ENCODE measurements around the gene CEP78.

The CEP78 gene

GRCh38 chr9:78234810-78235209 is 1.1 kb upstream of the CEP78 start:
- no peak for DNase-seq (ENCODE audit: low spot score)
- TF ChIP-seq CTCF (IDR thresholded peaks at IDR 0.05; ENCODE audit: extremely low read depth, insufficient read depth, missing control alignments): no peak
- in situ Hi-C loops (cut with MboI; ENCODE audit: low pct_unique_long_range_greater_than_20kb, low sequenced_read_pairs, unreplicated experiment): no loop called here

GRCh38 chr9:78235256-78235761 is 566 bp upstream of the CEP78 start:
- in situ Hi-C loops (cut with MboI; ENCODE audit: low pct_unique_long_range_greater_than_20kb, low sequenced_read_pairs, unreplicated experiment): no loop called here
- TF ChIP-seq CTCF (IDR thresholded peaks at IDR 0.05; ENCODE audit: extremely low read depth, insufficient read depth, missing control alignments): no peak
- peak; percentile 23 for DNase-seq (ENCODE audit: low spot score)

GRCh38 chr9:78236551-78236910 is 656 bp downstream of the CEP78 start:
- in situ Hi-C loops (cut with MboI; ENCODE audit: low pct_unique_long_range_greater_than_20kb, low sequenced_read_pairs, unreplicated experiment): no loop called here
- no peak for DNase-seq (ENCODE audit: low spot score)
- TF ChIP-seq CTCF (IDR thresholded peaks at IDR 0.05; ENCODE audit: extremely low read depth, insufficient read depth, missing control alignments): no peak

- in situ Hi-C loops (cut with MboI; ENCODE audit: low pct_unique_long_range_greater_than_20kb, low sequenced_read_pairs, unreplicated experiment): no loop called here
- no peak for TF ChIP-seq CTCF (IDR thresholded peaks at IDR 0.05; ENCODE audit: extremely low read depth, insufficient read depth, missing control alignments)
- DNase-seq (ENCODE audit: low spot score): no peak
These were observed 2.5 kb downstream of the CEP78 start for GRCh38 chr9:78238046-78239038.

GRCh38 chr9:78239506-78239905 is 3.6 kb downstream of the CEP78 start:
- in situ Hi-C loops (cut with MboI; ENCODE audit: low pct_unique_long_range_greater_than_20kb, low sequenced_read_pairs, unreplicated experiment): no loop called here
- DNase-seq (ENCODE audit: low spot score): no peak
- no peak for TF ChIP-seq CTCF (IDR thresholded peaks at IDR 0.05; ENCODE audit: extremely low read depth, insufficient read depth, missing control alignments)

- no peak for TF ChIP-seq CTCF (IDR thresholded peaks at IDR 0.05; ENCODE audit: extremely low read depth, insufficient read depth, missing control alignments)
- DNase-seq (ENCODE audit: low spot score): no peak
- in situ Hi-C loops (cut with MboI; ENCODE audit: low pct_unique_long_range_greater_than_20kb, low sequenced_read_pairs, unreplicated experiment): no loop called here
These were observed 6.2 kb downstream of the CEP78 start for GRCh38 chr9:78242041-78242440.

All from GM13977 (cell line).